Suppressor macrophage treated with lipopolysaccharide for 4 hours (primary cell): ENCODE measurements around the gene GNA14.
"Not testable (repeated sequence)": the region's sequence is repeated elsewhere in the genome, so short reads cannot be mapped to it uniquely, and the experiment has no call there.

Source experiments
- DNase-seq: peaks from one replicate; pipeline ENCODE4 v3.0.0-alpha.2; 2020

GNA14 gene

DNA sequence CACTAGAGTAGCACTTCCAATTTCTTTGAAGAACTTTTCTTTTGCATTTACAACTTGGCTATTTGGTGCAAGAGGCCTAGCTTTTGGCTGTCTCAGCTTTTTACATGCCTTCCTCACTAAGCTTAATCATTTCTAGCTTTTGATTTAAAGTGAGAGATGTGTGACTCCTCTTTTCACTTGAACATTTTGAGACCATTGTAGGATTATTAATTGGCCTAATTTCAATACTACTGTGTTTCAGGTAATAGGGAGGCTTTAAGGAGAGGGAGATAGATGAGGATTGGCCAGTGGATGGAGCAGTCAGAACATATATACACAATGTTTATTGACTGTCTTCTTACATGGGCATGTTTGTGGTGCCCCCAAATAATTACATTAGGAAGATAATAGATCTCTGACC, 161.7 kb downstream of the GNA14 start:
- DNase-seq: no peak

DNA sequence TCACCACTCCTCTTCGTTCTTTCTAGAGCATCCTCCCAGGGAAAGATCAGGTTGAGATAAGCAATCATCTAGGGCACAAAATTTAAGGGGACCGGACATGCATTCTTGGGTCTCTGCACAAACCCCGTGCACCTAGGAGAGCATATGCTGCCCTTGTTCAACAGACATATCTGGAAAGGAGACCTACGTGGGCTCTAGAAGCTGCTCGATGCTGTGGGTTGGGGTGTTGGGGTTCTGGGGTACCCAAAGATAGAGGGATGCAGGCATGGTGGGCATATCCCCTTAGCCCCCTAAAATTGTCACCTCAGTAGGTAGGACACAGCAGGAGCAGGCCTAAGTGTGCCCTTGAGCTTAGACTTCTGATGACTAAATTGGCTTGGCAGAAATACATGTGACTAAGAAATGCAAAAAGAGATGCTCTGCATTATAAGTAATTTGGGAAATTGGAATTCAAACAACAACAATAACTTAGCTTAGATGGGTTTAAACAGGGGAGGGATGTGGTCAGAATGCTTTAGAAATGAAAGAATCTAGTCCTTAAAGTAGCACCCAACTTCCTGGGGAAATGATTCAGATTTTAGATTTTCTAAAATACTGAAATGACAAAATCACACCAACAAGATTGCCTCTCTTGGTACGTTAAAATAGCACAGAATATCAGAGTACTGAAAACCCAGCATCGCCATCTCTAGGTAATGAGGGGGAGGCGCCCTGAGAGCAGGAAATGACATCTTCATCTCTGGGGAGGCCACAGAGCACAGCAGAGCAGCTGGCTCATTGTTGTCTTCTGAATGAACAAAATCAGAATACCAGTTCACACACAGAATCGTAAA, 172.3 kb downstream of the GNA14 start:
- DNase-seq: no peak

DNA sequence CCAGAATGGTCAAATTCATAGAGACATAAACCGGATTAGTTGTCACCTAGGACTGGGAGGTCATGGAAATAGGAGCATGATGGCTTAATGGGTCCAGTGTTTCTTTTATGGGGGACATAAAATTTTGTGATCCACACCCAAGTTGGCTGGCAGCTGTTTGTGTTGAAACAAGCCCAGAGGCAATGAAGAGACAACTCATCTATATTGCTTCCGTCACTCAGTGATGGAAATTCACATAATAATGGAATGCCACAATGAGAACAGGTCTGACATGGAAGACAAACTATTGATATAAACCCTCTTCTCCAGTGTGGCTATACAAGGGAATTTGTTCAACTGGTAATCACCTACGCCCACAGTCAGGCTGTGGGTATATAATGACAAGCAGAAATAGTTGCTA, 173.2 kb downstream of the GNA14 start:
- no peak for DNase-seq

DNA sequence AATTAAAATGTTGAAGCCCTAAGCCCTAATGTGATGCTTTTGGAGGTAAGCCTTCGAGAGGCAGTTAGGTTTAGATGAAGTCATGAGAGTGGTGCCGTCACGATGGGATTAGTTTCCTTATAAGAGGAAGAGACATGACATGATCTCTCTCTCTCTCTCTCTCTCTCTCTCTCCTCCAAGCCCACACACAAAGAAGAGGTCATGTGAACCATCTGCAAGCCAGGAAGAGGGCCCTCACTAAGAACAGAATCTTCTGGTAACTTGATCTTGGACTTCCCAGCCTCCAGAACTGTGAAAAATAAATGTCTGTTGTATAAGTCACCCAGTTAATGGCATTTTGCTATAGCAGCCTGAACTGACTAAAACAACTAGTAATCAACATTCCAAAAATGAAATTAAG, 175.5 kb downstream of the GNA14 start:
- no peak for DNase-seq

DNA sequence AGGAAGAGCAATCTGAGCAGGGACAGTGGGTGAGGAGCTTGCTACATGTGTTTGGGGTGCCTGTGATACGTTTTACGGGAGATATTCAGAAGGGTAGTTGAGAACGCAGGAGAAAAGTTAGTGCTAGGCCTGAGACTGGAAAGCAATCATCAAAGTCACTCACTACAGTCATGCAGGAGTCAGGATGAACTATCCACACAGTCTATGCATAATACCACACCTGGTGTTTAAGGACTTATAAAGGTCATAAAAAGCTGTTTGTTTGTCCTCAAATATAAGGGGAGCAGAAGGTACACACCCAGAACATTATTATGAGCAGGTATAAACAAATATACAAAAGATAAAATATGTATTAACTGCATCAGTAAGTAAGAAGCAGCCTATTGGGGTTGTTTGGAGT, 176.6 kb downstream of the GNA14 start:
- DNase-seq: no peak

DNA sequence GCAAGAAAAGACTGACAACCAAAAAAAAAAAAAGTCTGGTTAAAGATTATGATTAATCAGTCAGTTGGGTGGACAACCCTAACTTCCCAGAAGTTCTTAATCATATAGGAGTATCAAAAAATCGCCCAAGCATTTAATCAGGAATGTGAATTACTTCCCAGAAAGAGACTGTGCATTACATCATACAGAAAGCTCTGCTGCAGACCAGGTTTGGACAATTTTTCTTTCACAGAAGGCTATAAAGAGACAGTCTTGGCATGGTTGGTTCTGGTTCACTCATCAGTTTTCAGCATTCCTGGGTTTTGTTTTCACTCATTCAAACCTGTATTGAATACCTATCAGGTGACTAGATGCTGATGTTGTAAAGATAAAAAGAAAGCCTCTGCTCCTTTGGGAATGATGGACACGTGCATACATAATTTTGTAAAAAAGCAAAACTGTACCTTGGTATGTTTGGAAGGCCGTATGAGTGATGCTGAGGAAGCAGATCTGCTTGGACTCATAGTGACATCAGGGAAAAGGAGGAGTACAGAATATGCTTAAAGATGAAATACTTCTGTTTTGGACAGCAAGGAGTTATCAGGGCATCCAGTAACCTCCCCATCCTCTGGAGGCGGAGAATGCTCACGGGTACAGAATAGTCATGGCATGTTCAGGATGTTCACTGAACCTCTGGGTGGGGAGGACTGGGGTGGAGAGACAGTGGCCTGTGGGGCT, 178.4 kb downstream of the GNA14 start:
- DNase-seq: no peak

DNA sequence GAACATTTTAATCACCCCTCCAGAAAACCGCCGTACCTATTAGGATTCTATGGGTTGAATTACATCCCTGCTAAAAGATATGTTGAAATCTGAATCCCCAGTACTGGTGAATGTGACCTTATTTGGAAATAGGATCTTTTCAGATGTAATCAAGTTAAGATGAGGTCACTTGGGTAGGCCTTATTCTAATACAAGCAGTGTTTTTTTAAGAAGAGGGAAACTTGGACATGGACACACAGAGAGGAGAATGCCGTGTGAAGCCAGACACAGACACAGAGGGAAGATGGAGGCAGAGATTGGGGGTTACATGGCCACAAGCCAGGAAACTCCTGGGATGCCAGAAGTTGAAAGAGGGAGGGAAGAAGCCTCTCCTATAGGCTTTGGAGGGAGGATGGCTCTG, 183.5 kb downstream of the GNA14 start:
- no peak for DNase-seq

DNA sequence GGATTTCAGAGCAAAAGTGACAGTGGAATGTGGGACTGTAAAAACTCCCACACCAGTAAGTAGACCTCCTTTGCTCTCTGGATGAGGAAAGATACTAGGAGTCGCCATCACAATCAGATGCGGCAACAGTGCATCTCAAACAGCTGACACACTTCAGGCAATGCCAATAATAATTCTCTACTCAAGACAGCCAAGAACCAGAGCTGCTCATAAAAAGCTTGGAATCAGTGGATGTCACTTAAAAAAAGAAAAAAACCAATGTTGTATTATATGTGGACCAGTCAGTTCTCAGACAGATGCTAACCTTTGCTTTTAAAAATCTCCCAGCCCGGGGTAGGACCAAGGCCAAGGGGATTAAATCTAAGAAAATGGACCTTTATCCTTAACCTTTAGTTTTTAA, 185.0 kb downstream of the GNA14 start:
- DNase-seq: no peak

DNA sequence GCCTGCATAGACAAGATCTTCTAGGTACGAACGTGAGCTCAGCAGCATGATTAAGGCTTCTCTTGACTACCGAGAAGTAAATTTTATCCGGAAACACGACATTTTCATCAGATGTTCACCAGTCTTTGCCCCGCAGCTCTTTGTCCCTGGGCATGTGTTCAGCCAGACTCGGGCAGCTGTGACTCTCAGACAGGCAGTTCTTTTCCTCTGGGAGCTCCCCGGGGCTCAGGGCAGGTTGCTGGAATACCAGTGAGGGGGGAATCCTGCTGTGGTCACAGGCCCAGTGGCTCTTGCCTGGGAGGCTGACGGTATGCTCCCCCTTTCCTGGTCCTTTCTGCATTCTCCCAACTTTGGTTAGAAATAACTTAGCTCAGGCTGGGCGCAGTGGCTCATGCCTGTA, 186.1 kb downstream of the GNA14 start:
- no peak for DNase-seq

DNA sequence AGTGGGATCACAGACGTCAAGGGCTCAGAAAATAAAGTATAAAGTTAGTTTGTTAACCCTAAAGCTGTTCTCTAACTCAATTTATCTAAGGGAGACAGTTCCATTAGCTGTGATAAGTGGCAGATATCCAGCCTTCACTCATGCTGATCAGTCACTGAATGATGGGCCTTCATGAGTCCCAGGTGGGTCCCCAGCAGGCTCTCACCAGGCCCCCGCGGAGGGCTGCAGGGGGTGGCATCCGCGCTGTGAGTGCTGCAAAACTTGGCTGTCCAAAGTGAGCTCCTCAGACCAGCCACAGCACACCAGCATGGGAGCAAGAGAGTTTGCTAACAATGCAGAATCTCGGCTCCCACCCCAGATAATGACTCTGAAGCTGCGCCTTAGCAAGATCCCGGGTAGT, 187.2 kb downstream of the GNA14 start:
- DNase-seq: no peak

DNA sequence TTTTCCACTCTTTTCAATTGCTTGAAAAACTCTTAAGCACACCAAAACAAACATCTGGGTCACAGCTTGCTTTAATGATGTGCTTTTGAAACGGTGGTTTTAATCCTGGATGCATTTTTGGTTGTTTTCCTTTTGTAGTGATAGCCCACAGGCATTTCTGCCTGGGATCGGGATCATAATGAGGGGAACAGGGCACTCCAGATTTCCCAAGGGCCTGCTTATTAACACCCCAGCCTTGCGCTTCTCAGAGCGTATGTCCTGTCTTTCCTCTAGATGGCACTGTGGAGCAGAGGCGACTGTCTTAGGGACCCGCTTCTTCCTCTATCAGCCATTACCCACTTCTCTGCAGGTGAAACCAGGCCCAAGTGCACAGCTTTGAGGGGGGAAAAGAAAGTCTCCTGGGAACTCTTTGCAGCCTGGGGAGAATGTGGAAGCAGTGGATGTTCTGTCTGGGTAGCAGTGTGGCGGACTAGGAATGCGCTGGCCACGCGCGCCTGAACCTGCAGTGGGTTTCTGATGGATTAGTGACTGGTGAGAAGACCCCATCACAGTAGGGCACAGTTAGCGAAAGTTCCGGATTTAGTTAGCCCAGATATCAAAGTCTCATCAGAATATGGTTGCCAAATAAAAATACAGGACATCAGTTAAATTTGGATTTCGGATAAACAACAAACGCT, 190.1 kb downstream of the GNA14 start:
- peak; percentile 74 for DNase-seq

DNA sequence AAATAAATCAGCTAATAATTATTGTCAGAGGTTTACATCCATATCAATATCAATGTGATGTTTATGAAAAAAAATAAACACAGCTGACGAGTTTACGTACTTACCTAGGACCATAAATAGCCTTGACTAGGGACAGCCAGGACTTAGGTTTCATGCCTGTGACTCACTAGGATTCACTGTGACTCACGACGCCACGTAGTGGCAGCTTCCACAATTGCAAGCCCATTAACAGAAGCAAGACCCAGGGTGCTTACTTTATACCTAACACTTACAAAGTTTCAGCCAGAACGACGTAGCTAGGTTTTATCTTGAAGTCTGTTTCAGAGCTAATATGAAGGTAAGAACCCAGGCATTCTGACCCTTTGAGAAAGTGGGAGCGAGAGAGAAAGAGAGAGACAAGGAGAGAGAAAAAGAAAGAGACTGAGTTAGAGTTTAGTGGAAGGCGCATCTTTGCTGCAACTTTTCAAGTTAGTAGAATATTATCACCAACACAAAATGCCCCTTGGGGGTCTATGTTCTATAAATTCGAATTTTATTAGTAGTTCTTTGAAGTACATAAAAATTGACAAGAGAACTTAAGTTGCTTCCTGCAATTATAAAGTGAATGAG, 191.2 kb downstream of the GNA14 start:
- peak; percentile 91 for DNase-seq

DNA sequence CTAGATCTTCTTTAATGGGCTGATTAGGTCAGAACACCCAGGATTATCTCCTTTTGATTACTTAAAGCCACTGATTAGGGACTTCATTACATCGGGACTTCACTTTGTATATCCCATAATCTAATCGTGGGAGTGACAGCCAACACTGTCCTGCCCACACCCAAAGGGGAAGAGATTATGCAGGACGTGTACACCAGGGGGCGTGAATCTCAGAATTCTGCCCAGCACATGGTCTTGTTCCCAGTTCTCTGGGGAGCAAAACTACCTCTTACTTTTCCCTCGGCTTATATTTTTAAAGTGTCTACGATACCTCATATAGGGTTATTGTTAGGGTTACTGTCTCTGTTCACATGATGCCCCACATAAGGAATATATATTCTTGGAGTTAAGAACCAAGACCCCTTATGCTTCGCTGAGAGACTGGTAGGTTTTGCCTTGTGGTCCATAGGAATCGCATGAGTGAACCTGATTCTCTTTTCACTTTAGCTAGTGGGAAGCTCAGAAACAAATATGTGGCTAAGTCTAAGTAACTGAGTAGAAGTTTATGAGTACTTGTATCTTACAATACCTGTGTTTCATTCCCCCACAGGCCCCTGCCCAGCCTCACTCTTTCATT, 192.7 kb downstream of the GNA14 start:
- DNase-seq: peak; percentile 41

DNA sequence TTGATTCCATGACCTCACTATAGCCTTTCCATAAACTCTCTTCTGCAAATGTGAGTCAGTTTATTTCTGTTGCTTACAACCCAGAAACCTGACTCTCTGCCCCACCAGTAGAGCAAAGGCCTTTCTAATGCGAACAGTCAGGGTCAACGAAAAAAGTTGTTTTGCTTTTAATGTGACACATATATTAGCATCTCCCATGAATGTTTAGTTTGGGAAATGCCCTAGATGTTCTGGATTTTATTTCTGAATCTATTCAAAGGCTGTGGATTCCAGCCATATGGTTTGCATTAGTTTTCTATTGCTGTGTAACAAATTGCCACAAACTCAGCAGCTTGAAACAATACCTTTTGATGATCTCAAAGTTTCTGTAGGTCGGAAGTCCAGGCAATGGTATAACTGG, 193.5 kb downstream of the GNA14 start:
- DNase-seq: no peak

DNA sequence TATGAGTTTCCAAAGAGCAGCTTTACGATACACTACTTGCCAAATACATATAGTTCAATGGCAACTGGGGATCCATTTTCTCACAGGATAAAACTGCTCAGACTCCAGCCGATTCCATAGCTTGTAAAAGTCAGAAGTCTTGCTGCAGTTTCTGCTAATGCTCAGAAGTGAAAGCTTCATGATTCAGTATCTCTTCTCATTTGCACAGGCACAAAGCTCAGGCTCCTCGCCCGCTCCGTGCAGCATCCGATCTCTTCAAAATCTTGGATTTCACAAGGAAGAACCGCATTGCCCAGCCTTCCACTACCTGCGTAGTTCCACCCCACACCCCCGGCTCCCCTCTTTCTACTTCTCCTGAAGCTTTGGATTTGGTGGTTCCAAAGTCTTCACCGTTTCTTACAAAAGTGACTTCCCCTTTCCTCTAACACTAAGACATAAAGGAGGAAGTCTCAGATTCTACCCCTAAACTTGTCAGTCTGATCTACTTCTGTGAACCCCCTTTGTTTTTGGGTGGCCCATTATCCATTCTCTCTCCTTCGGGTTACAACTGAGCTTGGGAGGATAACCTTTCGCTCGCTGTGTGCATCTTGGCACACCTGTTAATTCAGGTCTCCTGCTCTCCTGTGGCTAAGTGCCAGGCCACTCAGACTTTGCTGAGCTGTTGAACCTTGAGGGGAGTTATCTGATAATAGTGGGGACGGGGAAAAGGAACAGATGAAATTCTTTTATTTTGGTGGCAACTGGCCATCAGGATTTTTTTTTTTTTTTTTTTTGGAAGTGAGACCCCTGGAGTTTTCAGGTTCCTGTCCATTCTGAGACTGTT, 194.1 kb downstream of the GNA14 start:
- DNase-seq: peak; percentile 41

DNA sequence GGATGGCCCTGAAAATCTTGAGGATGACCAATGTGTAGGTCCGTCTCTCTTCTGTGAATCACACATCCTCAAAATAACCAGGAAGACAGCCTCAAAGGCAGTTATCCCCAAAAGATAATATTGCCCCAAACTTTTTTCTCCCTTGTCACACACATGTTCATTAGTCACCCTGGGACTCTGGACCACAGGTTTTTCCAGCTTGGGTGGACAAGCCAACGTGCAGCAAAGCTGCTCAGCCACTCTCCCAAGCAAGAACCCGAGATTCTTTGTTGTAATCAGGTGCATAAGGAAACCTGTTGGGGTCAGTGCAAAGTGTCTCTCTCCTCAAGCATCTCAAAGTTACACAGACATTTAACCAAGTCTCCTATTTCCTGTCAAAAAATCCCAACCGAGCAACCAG, 196.6 kb downstream of the GNA14 start:
- no peak for DNase-seq

DNA sequence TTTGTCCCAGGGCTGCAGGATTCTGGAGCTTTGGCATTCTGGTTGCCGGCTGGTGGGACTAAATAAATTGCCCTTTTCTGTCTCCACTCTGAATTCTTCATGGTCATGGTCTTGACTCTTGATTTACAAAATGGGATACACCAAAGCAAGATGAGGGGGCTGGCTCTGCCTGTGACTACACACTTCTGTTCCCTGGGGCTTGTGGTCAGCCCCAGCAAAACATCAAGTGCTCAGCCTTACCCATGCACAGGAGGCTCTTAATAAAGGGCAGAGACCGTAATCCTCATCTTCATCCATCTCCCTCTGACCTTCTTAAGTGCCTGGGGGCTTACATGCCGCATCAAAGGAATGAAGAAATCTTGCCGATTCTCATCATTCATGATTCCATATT, 198.0 kb downstream of the GNA14 start:
- DNase-seq: no peak

DNA sequence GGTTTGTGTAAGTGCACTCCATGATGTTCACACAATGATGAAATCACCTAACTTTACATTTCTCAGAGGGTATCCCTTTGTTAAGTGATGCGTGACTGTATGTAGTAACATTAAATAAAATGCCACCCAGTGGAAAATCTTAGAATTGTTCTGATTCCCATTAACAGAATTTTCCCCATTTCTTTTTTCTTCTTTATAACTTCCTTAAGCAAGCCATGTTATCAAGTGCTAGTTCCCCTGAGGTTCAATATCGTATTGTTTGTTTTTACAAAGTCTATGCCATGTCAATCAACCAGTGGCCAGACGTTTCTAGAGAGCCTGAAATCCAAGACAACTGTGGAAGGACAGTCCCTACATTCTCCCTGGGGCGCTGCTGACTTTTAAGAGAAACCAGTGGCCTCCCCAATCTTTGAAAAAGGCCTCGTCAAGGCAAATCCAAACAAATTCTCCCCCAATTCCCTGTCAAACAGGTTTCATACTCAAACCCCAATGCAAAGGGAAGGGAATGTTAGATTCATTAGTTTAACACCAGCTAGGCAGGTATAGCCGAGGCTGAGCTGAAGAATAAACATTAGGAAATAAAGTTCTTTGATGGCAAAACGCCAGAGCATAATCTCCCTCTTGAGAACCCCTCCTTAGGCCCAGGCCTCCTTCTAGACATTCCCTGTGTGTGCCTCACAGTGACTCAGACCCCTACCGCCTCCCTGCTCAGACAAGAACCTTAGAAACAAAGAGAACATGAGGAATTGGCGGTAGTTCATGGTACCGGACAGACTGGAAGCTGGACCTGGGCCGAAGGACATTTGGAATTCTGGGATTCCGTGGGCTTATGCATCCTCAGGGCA, 198.7 kb downstream of the GNA14 start:
- no peak for DNase-seq

DNA sequence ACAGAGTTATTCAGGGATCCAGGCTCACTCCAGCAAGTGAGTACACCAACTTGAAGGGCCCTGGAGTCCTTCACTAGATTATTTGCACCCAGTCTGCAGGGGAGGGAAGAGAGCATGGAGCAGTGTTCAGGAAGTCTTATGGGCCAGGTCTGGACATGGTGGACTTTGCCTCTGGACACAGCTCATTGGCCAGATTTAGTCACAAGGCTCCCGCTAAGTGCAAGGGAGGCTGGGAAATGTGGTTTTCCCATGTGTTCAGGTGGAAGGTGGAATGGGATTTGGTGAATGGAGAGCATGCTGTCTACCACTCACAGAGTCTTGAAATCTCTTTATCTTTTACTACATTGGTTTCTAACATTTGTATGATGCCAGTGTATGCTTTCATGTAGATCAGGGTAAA, 200.5 kb downstream of the GNA14 start:
- no peak for DNase-seq

DNA sequence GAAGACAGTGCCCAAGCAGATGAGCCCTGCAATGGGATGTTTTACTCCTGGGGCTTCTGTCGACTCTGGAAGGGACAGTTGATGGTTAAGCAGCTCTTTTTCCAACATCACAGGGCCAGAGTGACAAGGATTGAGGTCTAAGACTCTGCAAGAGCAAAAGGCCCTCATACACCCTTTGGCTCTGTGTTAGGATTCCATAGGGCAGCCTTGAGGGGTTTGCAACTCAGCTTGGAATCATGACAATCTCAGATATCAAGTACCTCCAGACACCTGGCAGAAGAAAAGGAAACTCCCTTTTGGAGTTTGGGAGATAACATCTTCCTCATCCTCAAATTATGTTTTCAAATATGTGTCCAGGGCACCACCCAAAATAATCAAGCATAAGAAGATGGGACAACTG, 205.7 kb downstream of the GNA14 start:
- no peak for DNase-seq

DNA sequence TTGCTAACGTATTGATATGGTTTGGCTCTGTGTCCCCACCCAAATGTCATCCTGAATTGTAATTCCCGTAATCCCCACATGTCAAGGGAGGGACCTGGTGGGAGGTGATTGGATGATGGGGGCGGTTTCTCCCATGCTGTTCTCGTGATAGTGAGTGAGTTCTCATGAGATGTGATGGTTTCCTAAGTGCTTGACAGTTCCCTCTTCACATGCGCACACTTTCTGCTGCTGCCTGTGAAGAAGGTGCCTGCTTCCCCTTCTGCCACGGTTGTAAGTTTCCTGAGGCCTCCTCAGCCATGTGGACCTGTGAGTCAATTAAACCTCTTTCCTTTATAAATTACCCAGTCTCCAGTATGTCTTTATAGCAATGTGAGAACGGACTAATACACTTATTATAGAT, 207.0 kb downstream of the GNA14 start:
- not testable (repeated sequence) for DNase-seq
